K562 (cell line): ENCODE results near the gene PRRC2A. TPM values are rescaled to one million over a fixed set of nuclear protein-coding genes. Genes with fewer than 3 reads are reported as not detected.

ENCODE experiments used
- BRD4 ChIP-seq: fragments of 200-600 bp; sonication (generic); IDR thresholded peaks from 2 replicates; pipeline ENCODE4 v1.6.1; 2017; ENCODE audit warnings: inconsistent platforms
- CHD1 ChIP-seq: fragments of 200-600 bp; sonication (generic); IDR thresholded peaks from one replicate; pipeline ENCODE4 v1.6.1; 2012; ENCODE audit warnings: mild to moderate bottlenecking, moderate library complexity, low read length, inconsistent platforms
- KAT8 ChIP-seq: fragments of 450-650 bp; IDR thresholded peaks from 2 replicates; pipeline ENCODE4 v1.6.1; 2016; ENCODE audit warnings: low read depth, mild to moderate bottlenecking
- POLR2H ChIP-seq: IDR thresholded peaks from 2 replicates; pipeline ENCODE4 v1.6.1; 2016; ENCODE audit warnings: missing genetic modification characterization, low read depth, mild to moderate bottlenecking, control low read depth, missing compliant biosample characterization, moderate library complexity
- TBL1XR1 ChIP-seq, 2 experiments: IDR thresholded peaks; 2 replicates each; pipeline ENCODE4 v1.6.1; 2012; ENCODE audit warnings: improper control_type of control experiment in 2 of 2, low read length in 2 of 2, mild to moderate bottlenecking in 1 of 2
- polyA plus RNA-seq, 8 experiments: library from polyadenylated mRNA; depleted of rRNA in 4 of 8; stranded (reverse) in 5 of 8; unstranded in 3 of 8; fragments of >200 nt; fragmentation: Nextera tagmentation in 2 of 8; fragmentation: Illumina TruSeq in 1 of 8; extraction: Ambion mirVana in 2 of 8; extraction: Trizol in 1 of 8; gene quantifications; 2 replicates each; pipeline versions ENCODE4 v1.2.1 to v1.2.3, GENCODE V29; 2011 to 2014; ENCODE audit warnings: inconsistent platforms in 1 of 8, missing spikeins in 1 of 8
- total RNA-seq, 7 experiments: library from RNA; depleted of rRNA in 6 of 7; stranded (reverse); fragments of >200 nt in 6 of 7; fragmentation: Illumina TruSeq in 2 of 7; extraction: Trizol in 2 of 7; gene quantifications; 2 replicates each; pipeline versions ENCODE4 v1.2.1 to v1.2.3, GENCODE V29; 2011 to 2021; ENCODE audit warnings: low replicate concordance in 1 of 7
- TF ChIP-seq, protein P1 (sequence below), 2 experiments: fragments of 450-650 bp in 1 of 2; sonication (generic) in 1 of 2; formaldehyde crosslinking in 1 of 2; IDR thresholded peaks in 1 of 2; conservative IDR thresholded peaks in 1 of 2; 2 replicates each; pipeline versions ENCODE4 v1.6.1 to v1.8.1; 2016 to 2023; ENCODE audit warnings: mild to moderate bottlenecking in 2 of 2, moderate library complexity in 2 of 2, inconsistent platforms in 1 of 2, missing genetic modification reagents in 1 of 2
- TF ChIP-seq, protein P2 (sequence below): sonication (generic); formaldehyde crosslinking; IDR thresholded peaks from 2 replicates; pipeline ENCODE4 v1.8.1; 2023; ENCODE audit warnings: missing genetic modification reagents, mild to moderate bottlenecking, borderline replicate concordance
- TF ChIP-seq, protein P3 (sequence below): IDR thresholded peaks from 2 replicates; pipeline ENCODE4 v1.6.1; 2012; ENCODE audit warnings: low read depth, low read length, improper control_type of control experiment, borderline replicate concordance
- TF ChIP-seq, protein P4 (sequence below): fragments of 250-450 bp; sonication (Bioruptor Pico); IDR thresholded peaks from 2 replicates; pipeline ENCODE4 v1.5.0; 2020; ENCODE audit warnings: mild to moderate bottlenecking
- TF ChIP-seq, protein P5 (sequence below): fragments of 250-450 bp; sonication (Bioruptor Pico); IDR thresholded peaks from 2 replicates; pipeline ENCODE4 v1.5.0; 2022; ENCODE audit warnings: mild to moderate bottlenecking
- TF ChIP-seq, protein P6 (sequence below): sonication (generic); formaldehyde crosslinking; IDR thresholded peaks from 2 replicates; pipeline ENCODE4 v1.8.1; 2023; ENCODE audit warnings: mild to moderate bottlenecking, missing genetic modification reagents

PRRC2A gene
- total and polyA plus RNA-seq, 9 of the 15 experiments (the other 6 are each of a cell fraction or from before 2014, with no cell fraction given): 1.0 to 332 (median 63.0) TPM

DNA sequence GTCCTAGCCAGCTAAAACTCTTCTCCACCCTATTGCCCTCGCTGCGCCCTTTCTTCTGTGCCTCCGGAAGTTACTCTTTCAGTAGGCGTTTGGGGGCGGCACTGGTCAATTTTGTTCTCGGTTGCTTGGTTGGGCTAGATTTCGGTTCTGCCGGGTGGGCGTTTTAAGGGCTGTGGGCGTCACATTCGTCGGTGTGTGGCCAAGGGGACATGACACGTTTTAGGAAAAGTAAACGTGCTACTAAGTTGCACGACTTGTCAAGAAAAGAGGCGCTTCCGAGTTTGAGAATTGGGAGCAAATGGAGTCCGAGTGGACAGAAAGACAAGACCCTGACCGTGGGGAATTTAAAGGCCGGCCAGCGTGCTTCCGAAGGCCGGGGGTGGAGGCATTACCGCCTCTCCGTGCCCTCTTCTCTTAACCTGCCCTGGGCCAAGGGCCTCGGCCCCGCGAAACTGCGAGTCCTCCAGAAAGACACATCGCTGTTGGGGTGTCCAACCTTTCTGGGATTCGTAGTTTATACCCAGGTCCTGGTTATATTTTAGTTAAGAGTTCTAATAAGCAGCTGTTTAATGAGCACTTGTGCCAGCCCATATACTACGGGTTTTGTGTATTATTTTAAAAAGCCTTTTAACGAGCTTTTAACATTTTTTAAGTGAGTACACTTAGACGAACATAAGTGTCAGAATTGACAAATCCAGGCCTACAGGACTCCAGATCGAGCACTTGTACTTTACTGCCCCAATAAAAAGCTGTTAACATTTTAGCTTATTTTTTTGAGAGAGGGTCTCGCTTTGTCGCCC, 32.6 kb downstream of the PRRC2A start (continued):
- TF ChIP-seq POLR2H (tag) (no peak), CHD1 (no peak), TBL1XR1 (IDR thresholded peaks at IDR 0.05; ENCODE audit: low read length in 2 of 2) (peak; percentile 6 to 43; a peak in 1 of 4 replicates), BRD4 (peak; percentile 98; the same call in 1 of the 2 replicates), KAT8 (no peak; the same call in 1 of the 2 replicates)
- TF ChIP-seq, protein P1, sequence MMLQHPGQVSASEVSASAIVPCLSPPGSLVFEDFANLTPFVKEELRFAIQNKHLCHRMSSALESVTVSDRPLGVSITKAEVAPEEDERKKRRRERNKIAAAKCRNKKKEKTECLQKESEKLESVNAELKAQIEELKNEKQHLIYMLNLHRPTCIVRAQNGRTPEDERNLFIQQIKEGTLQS (IDR thresholded peaks at IDR 0.05): no peak
- TF ChIP-seq, protein P1 (CRISPR knock-in tag; conservative IDR thresholded peaks at IDR 0.05): no peak
- TF ChIP-seq, protein P2, sequence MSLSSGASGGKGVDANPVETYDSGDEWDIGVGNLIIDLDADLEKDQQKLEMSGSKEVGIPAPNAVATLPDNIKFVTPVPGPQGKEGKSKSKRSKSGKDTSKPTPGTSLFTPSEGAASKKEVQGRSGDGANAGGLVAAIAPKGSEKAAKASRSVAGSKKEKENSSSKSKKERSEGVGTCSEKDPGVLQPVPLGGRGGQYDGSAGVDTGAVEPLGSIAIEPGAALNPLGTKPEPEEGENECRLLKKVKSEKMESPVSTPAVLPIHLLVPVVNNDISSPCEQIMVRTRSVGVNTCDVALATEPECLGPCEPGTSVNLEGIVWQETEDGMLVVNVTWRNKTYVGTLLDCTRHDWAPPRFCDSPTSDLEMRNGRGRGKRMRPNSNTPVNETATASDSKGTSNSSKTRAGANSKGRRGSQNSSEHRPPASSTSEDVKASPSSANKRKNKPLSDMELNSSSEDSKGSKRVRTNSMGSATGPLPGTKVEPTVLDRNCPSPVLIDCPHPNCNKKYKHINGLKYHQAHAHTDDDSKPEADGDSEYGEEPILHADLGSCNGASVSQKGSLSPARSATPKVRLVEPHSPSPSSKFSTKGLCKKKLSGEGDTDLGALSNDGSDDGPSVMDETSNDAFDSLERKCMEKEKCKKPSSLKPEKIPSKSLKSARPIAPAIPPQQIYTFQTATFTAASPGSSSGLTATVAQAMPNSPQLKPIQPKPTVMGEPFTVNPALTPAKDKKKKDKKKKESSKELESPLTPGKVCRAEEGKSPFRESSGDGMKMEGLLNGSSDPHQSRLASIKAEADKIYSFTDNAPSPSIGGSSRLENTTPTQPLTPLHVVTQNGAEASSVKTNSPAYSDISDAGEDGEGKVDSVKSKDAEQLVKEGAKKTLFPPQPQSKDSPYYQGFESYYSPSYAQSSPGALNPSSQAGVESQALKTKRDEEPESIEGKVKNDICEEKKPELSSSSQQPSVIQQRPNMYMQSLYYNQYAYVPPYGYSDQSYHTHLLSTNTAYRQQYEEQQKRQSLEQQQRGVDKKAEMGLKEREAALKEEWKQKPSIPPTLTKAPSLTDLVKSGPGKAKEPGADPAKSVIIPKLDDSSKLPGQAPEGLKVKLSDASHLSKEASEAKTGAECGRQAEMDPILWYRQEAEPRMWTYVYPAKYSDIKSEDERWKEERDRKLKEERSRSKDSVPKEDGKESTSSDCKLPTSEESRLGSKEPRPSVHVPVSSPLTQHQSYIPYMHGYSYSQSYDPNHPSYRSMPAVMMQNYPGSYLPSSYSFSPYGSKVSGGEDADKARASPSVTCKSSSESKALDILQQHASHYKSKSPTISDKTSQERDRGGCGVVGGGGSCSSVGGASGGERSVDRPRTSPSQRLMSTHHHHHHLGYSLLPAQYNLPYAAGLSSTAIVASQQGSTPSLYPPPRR (CRISPR knock-in tag): peak; percentile 79; the same call in 1 of the 2 replicates
- TF ChIP-seq, protein P3, sequence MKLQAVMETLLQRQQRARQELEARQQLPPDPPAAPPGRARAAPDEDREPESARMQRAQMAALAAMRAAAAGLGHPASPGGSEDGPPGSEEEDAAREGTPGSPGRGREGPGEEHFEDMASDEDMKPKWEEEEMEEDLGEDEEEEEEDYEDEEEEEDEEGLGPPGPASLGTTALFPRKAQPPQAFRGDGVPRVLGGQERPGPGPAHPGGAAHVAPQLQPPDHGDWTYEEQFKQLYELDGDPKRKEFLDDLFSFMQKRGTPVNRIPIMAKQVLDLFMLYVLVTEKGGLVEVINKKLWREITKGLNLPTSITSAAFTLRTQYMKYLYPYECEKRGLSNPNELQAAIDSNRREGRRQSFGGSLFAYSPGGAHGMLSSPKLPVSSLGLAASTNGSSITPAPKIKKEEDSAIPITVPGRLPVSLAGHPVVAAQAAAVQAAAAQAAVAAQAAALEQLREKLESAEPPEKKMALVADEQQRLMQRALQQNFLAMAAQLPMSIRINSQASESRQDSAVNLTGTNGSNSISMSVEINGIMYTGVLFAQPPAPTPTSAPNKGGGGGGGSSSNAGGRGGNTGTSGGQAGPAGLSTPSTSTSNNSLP: no peak
- TF ChIP-seq, protein P4, sequence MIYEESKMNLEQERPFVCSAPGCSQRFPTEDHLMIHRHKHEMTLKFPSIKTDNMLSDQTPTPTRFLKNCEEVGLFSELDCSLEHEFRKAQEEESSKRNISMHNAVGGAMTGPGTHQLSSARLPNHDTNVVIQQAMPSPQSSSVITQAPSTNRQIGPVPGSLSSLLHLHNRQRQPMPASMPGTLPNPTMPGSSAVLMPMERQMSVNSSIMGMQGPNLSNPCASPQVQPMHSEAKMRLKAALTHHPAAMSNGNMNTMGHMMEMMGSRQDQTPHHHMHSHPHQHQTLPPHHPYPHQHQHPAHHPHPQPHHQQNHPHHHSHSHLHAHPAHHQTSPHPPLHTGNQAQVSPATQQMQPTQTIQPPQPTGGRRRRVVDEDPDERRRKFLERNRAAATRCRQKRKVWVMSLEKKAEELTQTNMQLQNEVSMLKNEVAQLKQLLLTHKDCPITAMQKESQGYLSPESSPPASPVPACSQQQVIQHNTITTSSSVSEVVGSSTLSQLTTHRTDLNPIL (CRISPR knock-in tag): no peak
- TF ChIP-seq, protein P5, sequence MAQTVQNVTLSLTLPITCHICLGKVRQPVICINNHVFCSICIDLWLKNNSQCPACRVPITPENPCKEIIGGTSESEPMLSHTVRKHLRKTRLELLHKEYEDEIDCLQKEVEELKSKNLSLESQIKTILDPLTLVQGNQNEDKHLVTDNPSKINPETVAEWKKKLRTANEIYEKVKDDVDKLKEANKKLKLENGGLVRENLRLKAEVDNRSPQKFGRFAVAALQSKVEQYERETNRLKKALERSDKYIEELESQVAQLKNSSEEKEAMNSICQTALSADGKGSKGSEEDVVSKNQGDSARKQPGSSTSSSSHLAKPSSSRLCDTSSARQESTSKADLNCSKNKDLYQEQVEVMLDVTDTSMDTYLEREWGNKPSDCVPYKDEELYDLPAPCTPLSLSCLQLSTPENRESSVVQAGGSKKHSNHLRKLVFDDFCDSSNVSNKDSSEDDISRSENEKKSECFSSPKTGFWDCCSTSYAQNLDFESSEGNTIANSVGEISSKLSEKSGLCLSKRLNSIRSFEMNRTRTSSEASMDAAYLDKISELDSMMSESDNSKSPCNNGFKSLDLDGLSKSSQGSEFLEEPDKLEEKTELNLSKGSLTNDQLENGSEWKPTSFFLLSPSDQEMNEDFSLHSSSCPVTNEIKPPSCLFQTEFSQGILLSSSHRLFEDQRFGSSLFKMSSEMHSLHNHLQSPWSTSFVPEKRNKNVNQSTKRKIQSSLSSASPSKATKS: peak; percentile 58; the same call in 1 of the 2 replicates
- TF ChIP-seq, protein P6, sequence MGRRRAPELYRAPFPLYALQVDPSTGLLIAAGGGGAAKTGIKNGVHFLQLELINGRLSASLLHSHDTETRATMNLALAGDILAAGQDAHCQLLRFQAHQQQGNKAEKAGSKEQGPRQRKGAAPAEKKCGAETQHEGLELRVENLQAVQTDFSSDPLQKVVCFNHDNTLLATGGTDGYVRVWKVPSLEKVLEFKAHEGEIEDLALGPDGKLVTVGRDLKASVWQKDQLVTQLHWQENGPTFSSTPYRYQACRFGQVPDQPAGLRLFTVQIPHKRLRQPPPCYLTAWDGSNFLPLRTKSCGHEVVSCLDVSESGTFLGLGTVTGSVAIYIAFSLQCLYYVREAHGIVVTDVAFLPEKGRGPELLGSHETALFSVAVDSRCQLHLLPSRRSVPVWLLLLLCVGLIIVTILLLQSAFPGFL (CRISPR knock-in tag): no peak
